HEK293 (cell line): ENCODE data around the gene IPCEF1.

Experiments used
- CTCF ChIA-PET: fragments of 350-600 bp; formaldehyde crosslinking; extraction: SDS; loops from one replicate; lab custom pipeline; 2021; ENCODE audit warnings: antibody characterized with exemption; lab: Yijun Ruan, JAX
- POLR2A ChIA-PET: fragments of 300-600 bp; formaldehyde crosslinking; extraction: SDS; loops from one replicate; lab custom pipeline; 2020; ENCODE audit warnings: antibody characterized with exemption, inconsistent platforms; lab: Yijun Ruan, JAX
- H3K27ac ChIP-seq: fragments of 200-500 bp; sonication (Bioruptor generic); 2 replicates; pipeline ENCODE4 v1.5.1; 2014; ENCODE audit warnings: low read depth, low read length, control low read depth, inconsistent platforms; ENCODE audit errors: extremely low read depth
- H3K36me3 ChIP-seq, 2 experiments: fragments of 200-500 bp in 1 of 2; sonication (Bioruptor generic) in 1 of 2; 1 replicate in 1 of 2; 2 replicates in 1 of 2; pipeline ENCODE4 v1.5.1; 2014 to 2017; ENCODE audit warnings: inconsistent platforms in 2 of 2, low read length in 2 of 2; ENCODE audit not compliant: control insufficient read depth in 2 of 2, insufficient read depth in 1 of 2
- H3K4me1 ChIP-seq: fragments of 200-500 bp; sonication (Bioruptor generic); 2 replicates; pipeline ENCODE4 v1.5.1; 2014; ENCODE audit warnings: mild to moderate bottlenecking, low read length, inconsistent platforms; ENCODE audit not compliant: control insufficient read depth, insufficient read depth
- H3K4me3 ChIP-seq: 2 replicates; pipeline ENCODE4 v1.5.1; 2011; ENCODE audit warnings: low read depth, mild to moderate bottlenecking, control low read depth, low read length, moderate library complexity
- H3K9me3 ChIP-seq: fragments of 200-500 bp; sonication (Bioruptor generic); 2 replicates; pipeline ENCODE4 v1.5.1; 2014; ENCODE audit warnings: low read depth, low read length, inconsistent platforms; ENCODE audit not compliant: control insufficient read depth, insufficient read depth
- GLI2 ChIP-seq: fragments of 450-650 bp; formaldehyde crosslinking; IDR thresholded peaks from 2 replicates; pipeline ENCODE4; 2017; ENCODE audit warnings: missing biosample characterization, missing genetic modification characterization, low read depth, borderline replicate concordance
- OVOL3 ChIP-seq: fragments of 450-650 bp; formaldehyde crosslinking; IDR thresholded peaks from 2 replicates; pipeline ENCODE4 v1.5.1; 2016; ENCODE audit warnings: missing biosample characterization, missing genetic modification characterization
- SP7 ChIP-seq: fragments of 450-650 bp; formaldehyde crosslinking; IDR thresholded peaks from 2 replicates; pipeline ENCODE4 v1.5.1; 2016; ENCODE audit warnings: missing biosample characterization, missing genetic modification characterization
- WT1 ChIP-seq: fragments of 450-650 bp; formaldehyde crosslinking; IDR thresholded peaks from 2 replicates; pipeline ENCODE4 v1.5.1; 2016; ENCODE audit warnings: missing biosample characterization, missing genetic modification characterization
- ZFHX2 ChIP-seq: fragments of 450-650 bp; formaldehyde crosslinking; conservative IDR thresholded peaks from 2 replicates; pipeline ENCODE4 v1.5.1; 2016; ENCODE audit warnings: missing biosample characterization, missing genetic modification characterization
- ZFP3 ChIP-seq: fragments of 450-650 bp; formaldehyde crosslinking; IDR thresholded peaks from 2 replicates; pipeline ENCODE4 v1.5.1; 2016; ENCODE audit warnings: low read depth, missing biosample characterization, missing genetic modification characterization
- ZNF155 ChIP-seq: fragments of 450-650 bp; formaldehyde crosslinking; IDR thresholded peaks from 2 replicates; pipeline ENCODE4 v1.5.1; 2016; ENCODE audit warnings: missing biosample characterization, missing genetic modification characterization
- ZNF16 ChIP-seq: fragments of 450-650 bp; formaldehyde crosslinking; IDR thresholded peaks from 2 replicates; pipeline ENCODE4 v1.5.1; 2016; ENCODE audit warnings: low read depth, missing biosample characterization, missing genetic modification characterization
- ZNF175 ChIP-seq: fragments of 450-650 bp; formaldehyde crosslinking; IDR thresholded peaks from 2 replicates; pipeline ENCODE4 v1.5.1; 2016; ENCODE audit warnings: missing biosample characterization, missing genetic modification characterization
- ZNF19 ChIP-seq: fragments of 450-650 bp; formaldehyde crosslinking; IDR thresholded peaks from 2 replicates; pipeline ENCODE4; 2016; ENCODE audit warnings: missing biosample characterization, missing genetic modification characterization, low read depth
- ZNF302 ChIP-seq: fragments of 450-650 bp; formaldehyde crosslinking; IDR thresholded peaks from 2 replicates; pipeline ENCODE4 v1.5.1; 2016; ENCODE audit warnings: missing biosample characterization, missing genetic modification characterization, low read depth
- ZNF48 ChIP-seq: fragments of 450-650 bp; formaldehyde crosslinking; IDR thresholded peaks from 2 replicates; pipeline ENCODE4 v1.5.1; 2016; ENCODE audit warnings: missing biosample characterization, missing genetic modification characterization
- ZNF501 ChIP-seq: fragments of 450-650 bp; formaldehyde crosslinking; IDR thresholded peaks from 2 replicates; pipeline ENCODE4 v1.5.1; 2016; ENCODE audit warnings: missing biosample characterization, missing genetic modification characterization
- ZNF548 ChIP-seq: fragments of 450-650 bp; formaldehyde crosslinking; IDR thresholded peaks from 2 replicates; pipeline ENCODE4 v1.5.1; 2016; ENCODE audit warnings: missing biosample characterization, missing genetic modification characterization
- ZNF701 ChIP-seq: fragments of 450-650 bp; formaldehyde crosslinking; IDR thresholded peaks from 2 replicates; pipeline ENCODE4 v1.5.1; 2016; ENCODE audit warnings: missing biosample characterization, missing genetic modification characterization
- ZNF837 ChIP-seq: fragments of 450-650 bp; formaldehyde crosslinking; IDR thresholded peaks from 2 replicates; pipeline ENCODE4 v1.5.1; 2016; ENCODE audit warnings: missing biosample characterization, missing genetic modification characterization
- TF ChIP-seq, protein P1 (sequence below): fragments of 450-650 bp; IDR thresholded peaks from 2 replicates; pipeline ENCODE4 v1.5.1; 2018; ENCODE audit warnings: missing biosample characterization, missing genetic modification characterization
- TF ChIP-seq, protein P2 (sequence below): fragments of 450-650 bp; formaldehyde crosslinking; IDR thresholded peaks from 2 replicates; pipeline ENCODE4 v1.5.1; 2016; ENCODE audit warnings: missing biosample characterization, missing genetic modification characterization, borderline replicate concordance
- TF ChIP-seq, protein P3 (sequence below): fragments of 450-650 bp; formaldehyde crosslinking; IDR thresholded peaks from 2 replicates; pipeline ENCODE4 v1.5.1; 2016; ENCODE audit warnings: missing biosample characterization, missing genetic modification characterization
- TF ChIP-seq, protein P4 (sequence below): fragments of 450-650 bp; formaldehyde crosslinking; IDR thresholded peaks from 2 replicates; pipeline ENCODE4 v1.5.1; 2016; ENCODE audit warnings: missing biosample characterization, missing genetic modification characterization
- TF ChIP-seq, protein P5 (sequence below): fragments of 450-650 bp; formaldehyde crosslinking; conservative IDR thresholded peaks from 2 replicates; pipeline ENCODE4 v1.5.1; 2016; ENCODE audit warnings: low read depth, missing biosample characterization, missing genetic modification characterization

IPCEF1 gene

DNA sequence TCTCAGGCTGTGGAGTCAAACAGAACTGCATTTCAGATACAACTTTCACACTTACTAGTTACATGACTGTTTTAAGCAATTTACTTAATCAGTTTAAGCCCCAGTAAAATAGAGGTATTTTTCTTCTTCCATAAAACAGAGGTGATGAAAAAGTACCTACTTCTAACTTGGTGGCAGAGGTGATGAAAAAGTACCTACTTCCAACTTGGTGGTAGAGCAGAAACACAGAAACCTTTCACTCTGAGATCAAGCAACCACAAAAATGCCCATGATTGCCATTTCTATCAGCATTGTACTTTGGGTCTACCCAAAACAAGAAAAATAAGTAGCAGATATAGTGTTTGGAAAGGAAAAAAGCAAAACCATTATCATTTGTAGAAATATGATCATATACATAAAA lies 168.9 kb downstream of the IPCEF1 start:
- TF ChIP-seq ZNF837 (tag by site-specific recombination) (no peak), ZNF302 (tag by site-specific recombination) (no peak), GLI2 (tag by site-specific recombination) (no peak), OVOL3 (no peak), ZNF155 (tag by site-specific recombination) (no peak), ZNF548 (no peak), SP7 (tag by site-specific recombination) (no peak), WT1 (tag by site-specific recombination) (no peak), ZNF501 (no peak), ZNF19 (no peak), ZFHX2 (tag by site-specific recombination) (no peak), ZNF16 (no peak), ZFP3 (no peak), ZNF175 (tag by site-specific recombination) (no peak)
- TF ChIP-seq, protein P1, sequence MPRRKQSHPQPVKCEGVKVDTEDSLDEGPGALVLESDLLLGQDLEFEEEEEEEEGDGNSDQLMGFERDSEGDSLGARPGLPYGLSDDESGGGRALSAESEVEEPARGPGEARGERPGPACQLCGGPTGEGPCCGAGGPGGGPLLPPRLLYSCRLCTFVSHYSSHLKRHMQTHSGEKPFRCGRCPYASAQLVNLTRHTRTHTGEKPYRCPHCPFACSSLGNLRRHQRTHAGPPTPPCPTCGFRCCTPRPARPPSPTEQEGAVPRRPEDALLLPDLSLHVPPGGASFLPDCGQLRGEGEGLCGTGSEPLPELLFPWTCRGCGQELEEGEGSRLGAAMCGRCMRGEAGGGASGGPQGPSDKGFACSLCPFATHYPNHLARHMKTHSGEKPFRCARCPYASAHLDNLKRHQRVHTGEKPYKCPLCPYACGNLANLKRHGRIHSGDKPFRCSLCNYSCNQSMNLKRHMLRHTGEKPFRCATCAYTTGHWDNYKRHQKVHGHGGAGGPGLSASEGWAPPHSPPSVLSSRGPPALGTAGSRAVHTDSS (tag by site-specific recombination), result no peak
- TF ChIP-seq, protein P2, sequence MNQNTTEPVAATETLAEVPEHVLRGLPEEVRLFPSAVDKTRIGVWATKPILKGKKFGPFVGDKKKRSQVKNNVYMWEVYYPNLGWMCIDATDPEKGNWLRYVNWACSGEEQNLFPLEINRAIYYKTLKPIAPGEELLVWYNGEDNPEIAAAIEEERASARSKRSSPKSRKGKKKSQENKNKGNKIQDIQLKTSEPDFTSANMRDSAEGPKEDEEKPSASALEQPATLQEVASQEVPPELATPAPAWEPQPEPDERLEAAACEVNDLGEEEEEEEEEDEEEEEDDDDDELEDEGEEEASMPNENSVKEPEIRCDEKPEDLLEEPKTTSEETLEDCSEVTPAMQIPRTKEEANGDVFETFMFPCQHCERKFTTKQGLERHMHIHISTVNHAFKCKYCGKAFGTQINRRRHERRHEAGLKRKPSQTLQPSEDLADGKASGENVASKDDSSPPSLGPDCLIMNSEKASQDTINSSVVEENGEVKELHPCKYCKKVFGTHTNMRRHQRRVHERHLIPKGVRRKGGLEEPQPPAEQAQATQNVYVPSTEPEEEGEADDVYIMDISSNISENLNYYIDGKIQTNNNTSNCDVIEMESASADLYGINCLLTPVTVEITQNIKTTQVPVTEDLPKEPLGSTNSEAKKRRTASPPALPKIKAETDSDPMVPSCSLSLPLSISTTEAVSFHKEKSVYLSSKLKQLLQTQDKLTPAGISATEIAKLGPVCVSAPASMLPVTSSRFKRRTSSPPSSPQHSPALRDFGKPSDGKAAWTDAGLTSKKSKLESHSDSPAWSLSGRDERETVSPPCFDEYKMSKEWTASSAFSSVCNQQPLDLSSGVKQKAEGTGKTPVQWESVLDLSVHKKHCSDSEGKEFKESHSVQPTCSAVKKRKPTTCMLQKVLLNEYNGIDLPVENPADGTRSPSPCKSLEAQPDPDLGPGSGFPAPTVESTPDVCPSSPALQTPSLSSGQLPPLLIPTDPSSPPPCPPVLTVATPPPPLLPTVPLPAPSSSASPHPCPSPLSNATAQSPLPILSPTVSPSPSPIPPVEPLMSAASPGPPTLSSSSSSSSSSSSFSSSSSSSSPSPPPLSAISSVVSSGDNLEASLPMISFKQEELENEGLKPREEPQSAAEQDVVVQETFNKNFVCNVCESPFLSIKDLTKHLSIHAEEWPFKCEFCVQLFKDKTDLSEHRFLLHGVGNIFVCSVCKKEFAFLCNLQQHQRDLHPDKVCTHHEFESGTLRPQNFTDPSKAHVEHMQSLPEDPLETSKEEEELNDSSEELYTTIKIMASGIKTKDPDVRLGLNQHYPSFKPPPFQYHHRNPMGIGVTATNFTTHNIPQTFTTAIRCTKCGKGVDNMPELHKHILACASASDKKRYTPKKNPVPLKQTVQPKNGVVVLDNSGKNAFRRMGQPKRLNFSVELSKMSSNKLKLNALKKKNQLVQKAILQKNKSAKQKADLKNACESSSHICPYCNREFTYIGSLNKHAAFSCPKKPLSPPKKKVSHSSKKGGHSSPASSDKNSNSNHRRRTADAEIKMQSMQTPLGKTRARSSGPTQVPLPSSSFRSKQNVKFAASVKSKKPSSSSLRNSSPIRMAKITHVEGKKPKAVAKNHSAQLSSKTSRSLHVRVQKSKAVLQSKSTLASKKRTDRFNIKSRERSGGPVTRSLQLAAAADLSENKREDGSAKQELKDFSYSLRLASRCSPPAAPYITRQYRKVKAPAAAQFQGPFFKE (tag by site-specific recombination), result no peak
- TF ChIP-seq, protein P3, sequence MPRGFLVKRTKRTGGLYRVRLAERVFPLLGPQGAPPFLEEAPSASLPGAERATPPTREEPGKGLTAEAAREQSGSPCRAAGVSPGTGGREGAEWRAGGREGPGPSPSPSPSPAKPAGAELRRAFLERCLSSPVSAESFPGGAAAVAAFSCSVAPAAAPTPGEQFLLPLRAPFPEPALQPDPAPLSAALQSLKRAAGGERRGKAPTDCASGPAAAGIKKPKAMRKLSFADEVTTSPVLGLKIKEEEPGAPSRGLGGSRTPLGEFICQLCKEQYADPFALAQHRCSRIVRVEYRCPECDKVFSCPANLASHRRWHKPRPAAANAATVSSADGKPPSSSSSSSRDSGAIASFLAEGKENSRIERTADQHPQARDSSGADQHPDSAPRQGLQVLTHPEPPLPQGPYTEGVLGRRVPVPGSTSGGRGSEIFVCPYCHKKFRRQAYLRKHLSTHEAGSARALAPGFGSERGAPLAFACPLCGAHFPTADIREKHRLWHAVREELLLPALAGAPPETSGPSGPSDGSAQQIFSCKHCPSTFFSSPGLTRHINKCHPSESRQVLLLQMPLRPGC (tag by site-specific recombination), result no peak
- POLR2A ChIA-PET, result no interaction called here

DNA sequence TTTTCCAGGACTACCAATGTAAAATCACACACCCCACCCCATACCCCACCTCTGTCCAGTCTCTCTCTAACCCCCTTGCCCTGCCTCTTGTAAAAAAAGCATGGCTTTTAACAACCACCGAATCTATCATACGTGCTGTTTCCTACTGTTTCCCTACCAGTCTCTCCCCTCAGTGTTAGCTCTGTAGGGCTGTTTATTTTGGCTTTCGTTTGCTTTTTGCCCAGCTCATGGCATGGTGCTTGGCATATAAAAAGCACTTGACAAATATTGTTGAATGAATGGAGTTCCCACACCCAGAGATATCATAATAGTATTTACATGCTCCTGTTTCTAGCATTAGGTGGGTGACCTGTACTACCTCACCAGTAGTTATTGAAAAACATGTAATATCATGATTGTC lies 169.4 kb downstream of the IPCEF1 start:
- no peaks in the 10 kb centered on the region for H3K36me3 ChIP-seq
- H3K4me3 ChIP-seq, result no peak overlapping the region
- H3K9me3 ChIP-seq, result no peaks in the 10 kb centered on the region
- no peaks in the 10 kb centered on the region for H3K4me1 ChIP-seq
- no peak overlapping the region for H3K27ac ChIP-seq
- ChIA-PET POLR2A (no interaction called here), CTCF (no interaction called here)
- TF ChIP-seq, protein P4, sequence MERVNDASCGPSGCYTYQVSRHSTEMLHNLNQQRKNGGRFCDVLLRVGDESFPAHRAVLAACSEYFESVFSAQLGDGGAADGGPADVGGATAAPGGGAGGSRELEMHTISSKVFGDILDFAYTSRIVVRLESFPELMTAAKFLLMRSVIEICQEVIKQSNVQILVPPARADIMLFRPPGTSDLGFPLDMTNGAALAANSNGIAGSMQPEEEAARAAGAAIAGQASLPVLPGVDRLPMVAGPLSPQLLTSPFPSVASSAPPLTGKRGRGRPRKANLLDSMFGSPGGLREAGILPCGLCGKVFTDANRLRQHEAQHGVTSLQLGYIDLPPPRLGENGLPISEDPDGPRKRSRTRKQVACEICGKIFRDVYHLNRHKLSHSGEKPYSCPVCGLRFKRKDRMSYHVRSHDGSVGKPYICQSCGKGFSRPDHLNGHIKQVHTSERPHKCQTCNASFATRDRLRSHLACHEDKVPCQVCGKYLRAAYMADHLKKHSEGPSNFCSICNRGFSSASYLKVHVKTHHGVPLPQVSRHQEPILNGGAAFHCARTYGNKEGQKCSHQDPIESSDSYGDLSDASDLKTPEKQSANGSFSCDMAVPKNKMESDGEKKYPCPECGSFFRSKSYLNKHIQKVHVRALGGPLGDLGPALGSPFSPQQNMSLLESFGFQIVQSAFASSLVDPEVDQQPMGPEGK, result no peak
- TF ChIP-seq ZNF48 (no peak), ZNF701 (no peak)
- TF ChIP-seq, protein P5, sequence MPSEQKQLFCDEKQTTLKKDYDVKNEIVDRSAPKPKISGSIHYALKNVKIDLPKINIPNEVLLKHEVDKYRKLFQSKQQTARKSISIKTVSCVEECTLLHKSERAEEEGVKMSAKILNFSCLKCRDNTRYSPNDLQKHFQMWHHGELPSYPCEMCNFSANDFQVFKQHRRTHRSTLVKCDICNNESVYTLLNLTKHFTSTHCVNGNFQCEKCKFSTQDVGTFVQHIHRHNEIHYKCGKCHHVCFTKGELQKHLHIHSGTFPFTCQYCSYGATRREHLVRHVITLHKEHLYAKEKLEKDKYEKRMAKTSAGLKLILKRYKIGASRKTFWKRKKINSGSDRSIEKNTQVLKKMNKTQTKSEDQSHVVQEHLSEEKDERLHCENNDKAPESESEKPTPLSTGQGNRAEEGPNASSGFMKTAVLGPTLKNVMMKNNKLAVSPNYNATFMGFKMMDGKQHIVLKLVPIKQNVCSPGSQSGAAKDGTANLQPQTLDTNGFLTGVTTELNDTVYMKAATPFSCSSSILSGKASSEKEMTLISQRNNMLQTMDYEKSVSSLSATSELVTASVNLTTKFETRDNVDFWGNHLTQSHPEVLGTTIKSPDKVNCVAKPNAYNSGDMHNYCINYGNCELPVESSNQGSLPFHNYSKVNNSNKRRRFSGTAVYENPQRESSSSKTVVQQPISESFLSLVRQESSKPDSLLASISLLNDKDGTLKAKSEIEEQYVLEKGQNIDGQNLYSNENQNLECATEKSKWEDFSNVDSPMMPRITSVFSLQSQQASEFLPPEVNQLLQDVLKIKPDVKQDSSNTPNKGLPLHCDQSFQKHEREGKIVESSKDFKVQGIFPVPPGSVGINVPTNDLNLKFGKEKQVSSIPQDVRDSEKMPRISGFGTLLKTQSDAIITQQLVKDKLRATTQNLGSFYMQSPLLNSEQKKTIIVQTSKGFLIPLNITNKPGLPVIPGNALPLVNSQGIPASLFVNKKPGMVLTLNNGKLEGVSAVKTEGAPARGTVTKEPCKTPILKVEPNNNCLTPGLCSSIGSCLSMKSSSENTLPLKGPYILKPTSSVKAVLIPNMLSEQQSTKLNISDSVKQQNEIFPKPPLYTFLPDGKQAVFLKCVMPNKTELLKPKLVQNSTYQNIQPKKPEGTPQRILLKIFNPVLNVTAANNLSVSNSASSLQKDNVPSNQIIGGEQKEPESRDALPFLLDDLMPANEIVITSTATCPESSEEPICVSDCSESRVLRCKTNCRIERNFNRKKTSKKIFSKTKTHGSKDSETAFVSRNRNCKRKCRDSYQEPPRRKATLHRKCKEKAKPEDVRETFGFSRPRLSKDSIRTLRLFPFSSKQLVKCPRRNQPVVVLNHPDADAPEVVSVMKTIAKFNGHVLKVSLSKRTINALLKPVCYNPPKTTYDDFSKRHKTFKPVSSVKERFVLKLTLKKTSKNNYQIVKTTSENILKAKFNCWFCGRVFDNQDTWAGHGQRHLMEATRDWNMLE (tag by site-specific recombination), result no peak
- TF ChIP-seq, all 188 proteins: peak for 0

More for the DNA sequence above, 168.9 kb downstream of the IPCEF1 start:
- Histone ChIP-seq H3K36me3 (no peaks in the 10 kb centered on the region), H3K27ac (no peak overlapping the region), H3K4me1 (no peaks in the 10 kb centered on the region), H3K4me3 (no peak overlapping the region), H3K9me3 (no peaks in the 10 kb centered on the region)
- CTCF ChIA-PET, result no interaction called here
